ENCODE measurements around the gene CCZ1. TPM values are rescaled to one million over a fixed set of nuclear protein-coding genes. Genes with fewer than 3 reads are reported as not detected.
"Not testable (repeated sequence)": the region's sequence is repeated elsewhere in the genome, so short reads cannot be mapped to it uniquely, and the experiment has no call there.

CCZ1 gene
- total and polyA plus RNA-seq, 2 of the 8 experiments (the other 6 are each of a cell fraction or from before 2014, with no cell fraction given) = 56.3 to 150 TPM

DNA sequence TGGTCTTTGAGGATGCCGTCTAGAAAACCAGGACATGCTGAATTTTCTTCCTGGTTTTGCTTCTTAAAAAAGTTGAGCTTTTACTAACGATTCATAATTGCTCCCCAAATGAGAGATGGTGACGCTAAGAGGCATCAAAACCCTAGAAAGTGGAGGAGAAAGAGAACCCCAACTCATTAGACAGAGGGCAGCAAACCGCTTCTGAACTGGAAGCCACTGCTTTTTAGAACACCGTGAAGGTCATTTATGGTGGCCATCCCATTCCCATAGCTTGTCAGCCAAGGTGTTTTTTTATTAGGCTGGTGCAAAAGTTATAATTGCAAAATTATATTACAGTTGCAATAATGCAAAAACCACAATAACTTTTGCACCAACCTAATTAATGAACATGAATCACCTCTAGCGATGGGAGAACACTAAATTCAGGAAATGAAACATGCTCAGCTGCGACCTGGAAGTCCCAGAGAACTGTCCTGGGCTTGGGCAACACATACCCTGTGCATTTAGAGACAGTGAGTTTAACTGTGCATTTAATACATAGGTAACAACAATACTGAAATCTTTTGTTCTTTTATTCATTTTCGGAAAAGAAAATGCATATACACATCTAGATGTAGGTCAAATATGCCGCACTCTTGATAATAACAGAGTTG, 33.1 kb upstream of the CCZ1 start:
- H4K91ac ChIP-seq (replicated peaks; ENCODE audit: insufficient read length, low read length); H3K4me2 ChIP-seq (ENCODE audit: insufficient read depth in 1 of 2, low read depth in 2 of 2, low read length in 2 of 2); H2AK5ac ChIP-seq (ENCODE audit: low read depth, low read length); H2BK15ac ChIP-seq (ENCODE audit: low read length); DNase-seq (ENCODE audit: low read depth in 1 of 2, low spot score in 2 of 2); H3K9ac ChIP-seq (replicated peaks in 1 of 4; ENCODE audit: extremely low read depth in 1 of 4, low read depth in 3 of 4, low read length in 3 of 4); H3K9me3 ChIP-seq (ENCODE audit: insufficient read depth in 2 of 2, low read depth in 1 of 2, low read length in 1 of 2); H4K5ac ChIP-seq (ENCODE audit: insufficient read length, low read depth, low read length); H3K79me2 ChIP-seq (ENCODE audit: control insufficient read depth in 1 of 2, insufficient read depth in 2 of 2, low read length in 2 of 2); H2BK20ac ChIP-seq (ENCODE audit: low read length); H3K4me3 ChIP-seq (ENCODE audit: extremely low read depth in 1 of 4, insufficient read depth in 2 of 4, low read depth in 3 of 4, low read length in 4 of 4); H3K4me1 ChIP-seq (replicated peaks in 1 of 4; ENCODE audit: control insufficient read depth in 3 of 4, insufficient read depth in 4 of 4, low read length in 3 of 4); H3K56ac ChIP-seq (replicated peaks; ENCODE audit: insufficient read length, low read depth, low read length); H3K23me2 ChIP-seq (ENCODE audit: low read depth, low read length); H2BK12ac ChIP-seq (ENCODE audit: low read depth, low read length); H3K27ac ChIP-seq (ENCODE audit: low read depth, low read length); H4K8ac ChIP-seq (ENCODE audit: extremely low read depth, insufficient read depth, low read length); H3K4ac ChIP-seq (replicated peaks; ENCODE audit: insufficient read length, low read depth, low read length); H2BK5ac ChIP-seq (ENCODE audit: low read depth, low read length); H2BK120ac ChIP-seq (replicated peaks; ENCODE audit: low read depth, low read length); H3K79me1 ChIP-seq (ENCODE audit: low read depth, low read length); H3K27me3 ChIP-seq (replicated peaks in 1 of 4; ENCODE audit: control insufficient read depth in 3 of 4, extremely low read depth in 1 of 4, insufficient read depth in 3 of 4, low read length in 3 of 4); H3K14ac ChIP-seq (ENCODE audit: insufficient read length); FAIRE-seq; H4K20me1 ChIP-seq (replicated peaks in 1 of 2; ENCODE audit: control insufficient read depth in 1 of 2, insufficient read depth in 2 of 2, low read length in 2 of 2); H2AFZ ChIP-seq (ENCODE audit: low read length); POLR2A ChIA-PET (ENCODE audit: partially characterized antibody); H3K23ac ChIP-seq (ENCODE audit: insufficient read length); H3K18ac ChIP-seq (ENCODE audit: extremely low read depth, low read length); H3K36me3 ChIP-seq (ENCODE audit: control insufficient read depth in 2 of 4, insufficient read depth in 4 of 4, low read length in 3 of 4): not testable (repeated sequence)
- TF ChIP-seq RAD21 (IDR thresholded peaks at IDR 0.05 in 1 of 2, conservative IDR thresholded peaks at IDR 0.05 in 1 of 2; ENCODE audit: low read depth in 2 of 2, low read length in 2 of 2) = peak; percentile 17 to 29; a peak in 2 of 4 replicates
- WGBS, 2 experiments (ENCODE audit: extremely low coverage in 1 of 2, insufficient coverage in 1 of 2, insufficient read length in 1 of 2, insufficient replicate concordance in 2 of 2, low coverage in 1 of 2, low lambda C conversion rate in 2 of 2, missing lambda C conversion rate in 1 of 2) = 86% methylated on average over 6 of the region's 9 CpGs; no CpG with 5 or more reads in 1 of the 2 experiments
- CTCF ChIA-PET (ENCODE audit: partially characterized antibody) = interaction anchor here (0.6 to 1.8 kb wide), 3 partner anchors 9 to 486 kb away, joined by 3 to 7 read pairs (median 3); no protein-coding TSS in a partner anchor

All from H1 (cell line).